ENCODE results near the gene FMO4.

FMO4 gene, protein sequence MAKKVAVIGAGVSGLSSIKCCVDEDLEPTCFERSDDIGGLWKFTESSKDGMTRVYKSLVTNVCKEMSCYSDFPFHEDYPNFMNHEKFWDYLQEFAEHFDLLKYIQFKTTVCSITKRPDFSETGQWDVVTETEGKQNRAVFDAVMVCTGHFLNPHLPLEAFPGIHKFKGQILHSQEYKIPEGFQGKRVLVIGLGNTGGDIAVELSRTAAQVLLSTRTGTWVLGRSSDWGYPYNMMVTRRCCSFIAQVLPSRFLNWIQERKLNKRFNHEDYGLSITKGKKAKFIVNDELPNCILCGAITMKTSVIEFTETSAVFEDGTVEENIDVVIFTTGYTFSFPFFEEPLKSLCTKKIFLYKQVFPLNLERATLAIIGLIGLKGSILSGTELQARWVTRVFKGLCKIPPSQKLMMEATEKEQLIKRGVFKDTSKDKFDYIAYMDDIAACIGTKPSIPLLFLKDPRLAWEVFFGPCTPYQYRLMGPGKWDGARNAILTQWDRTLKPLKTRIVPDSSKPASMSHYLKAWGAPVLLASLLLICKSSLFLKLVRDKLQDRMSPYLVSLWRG

DNA sequence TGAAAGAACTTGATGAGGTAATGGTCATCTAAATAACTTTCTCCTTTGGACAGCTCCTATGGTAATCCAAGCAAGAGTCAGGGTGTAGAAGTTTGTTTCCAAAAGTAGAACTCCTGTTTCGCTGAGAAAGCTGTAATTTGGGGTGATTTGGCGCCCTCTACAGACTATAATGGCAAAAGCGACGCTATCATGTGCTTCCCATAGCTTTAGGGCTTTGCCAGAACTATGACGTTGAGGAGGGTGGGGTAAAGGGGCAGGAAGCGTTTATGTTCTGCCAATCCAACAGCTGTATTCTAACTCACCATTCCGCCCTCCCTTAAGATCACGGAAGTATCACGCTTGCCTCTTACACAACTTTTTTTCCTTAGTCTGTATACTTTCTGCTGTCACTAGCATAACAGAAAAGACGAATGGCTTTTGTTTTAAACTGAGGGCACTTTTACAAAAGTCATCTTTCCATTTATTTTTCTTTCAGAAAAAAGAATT lies at the start of gene FMO4:
TSS of gene FMO4 (plus strand) at position 349 of the 486 bp plus-strand sequence. CDS start 5,643 bp downstream, outside the sequence.
- no peaks in the 10 kb centered on the region for H3K9me3 ChIP-seq (ENCODE audit: control insufficient read depth, low read length)
- H3K9ac ChIP-seq (ENCODE audit: low read length) = peak within 1 kb of the TSS; percentile 68
- H3K36me3 ChIP-seq (ENCODE audit: control insufficient read depth, insufficient read depth, low read length) = no peaks in the 10 kb centered on the region
- peak within 1 kb of the TSS; percentile 12 for H3K4me3 ChIP-seq (ENCODE audit: low read length)
- H3K4me1 ChIP-seq (ENCODE audit: control insufficient read depth, insufficient read depth, low read length) = peaks cover 5% of the 10 kb centered on the region
- no peaks in the 10 kb centered on the region for H3K27me3 ChIP-seq (ENCODE audit: control insufficient read depth, insufficient read depth, low read length)

DNA sequence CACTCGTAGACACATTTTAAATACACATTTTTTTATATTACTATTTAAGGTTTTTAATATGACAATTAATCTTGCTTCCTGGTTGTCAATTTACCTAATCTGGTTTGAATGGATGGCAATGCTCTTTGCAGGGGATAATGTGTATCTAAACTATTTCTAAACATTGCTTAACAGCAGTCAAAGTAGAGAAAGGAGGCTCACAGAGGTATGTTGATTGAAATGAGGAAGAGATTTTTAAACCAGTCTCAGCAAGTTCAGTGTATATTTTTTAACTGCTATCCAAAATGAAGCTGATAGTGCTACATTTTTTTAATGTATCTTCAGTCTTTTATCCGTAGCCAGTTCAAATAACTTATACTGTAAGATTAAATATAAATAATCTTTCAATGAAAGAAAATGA lies 48.3 kb upstream of the FMO4 start:
- Histone ChIP-seq H3K27me3 (ENCODE audit: control insufficient read depth, insufficient read depth, low read length) (no peaks in the 10 kb centered on the region), H3K9ac (ENCODE audit: low read length) (no peak overlapping the region), H3K4me1 (ENCODE audit: control insufficient read depth, insufficient read depth, low read length) (no peaks in the 10 kb centered on the region)

DNA sequence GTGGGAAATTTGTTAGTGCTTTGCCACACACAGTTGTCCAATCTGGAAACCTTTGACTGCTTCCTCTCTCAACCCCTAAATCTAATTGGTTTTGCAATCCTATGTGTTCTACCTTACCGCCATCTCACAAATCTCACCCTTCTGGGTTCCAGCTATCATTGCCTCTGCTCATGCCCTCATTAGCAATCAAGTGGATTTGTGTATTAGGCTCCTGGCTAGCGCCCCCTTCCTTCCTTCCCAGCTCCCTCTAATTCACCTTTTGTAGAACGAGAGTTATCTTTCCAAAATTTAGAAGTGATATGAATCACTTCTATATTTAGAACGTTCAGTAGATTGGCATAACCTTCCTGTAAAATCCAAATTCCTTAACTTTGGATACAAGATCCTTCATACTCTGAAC lies 47.1 kb upstream of the FMO4 start:
- H3K27me3 ChIP-seq (ENCODE audit: control insufficient read depth, insufficient read depth, low read length) = no peaks in the 10 kb centered on the region
- no peak overlapping the region for H3K9ac ChIP-seq (ENCODE audit: low read length)
- H3K36me3 ChIP-seq (ENCODE audit: control insufficient read depth, insufficient read depth, low read length) = no peaks in the 10 kb centered on the region
- no peak overlapping the region for H3K4me3 ChIP-seq (ENCODE audit: low read length)
- no peaks in the 10 kb centered on the region for H3K9me3 ChIP-seq (ENCODE audit: control insufficient read depth, low read length)
- H3K4me1 ChIP-seq (ENCODE audit: control insufficient read depth, insufficient read depth, low read length) = no peaks in the 10 kb centered on the region

More for the DNA sequence above, 48.3 kb upstream of the FMO4 start:
- no peaks in the 10 kb centered on the region for H3K36me3 ChIP-seq (ENCODE audit: control insufficient read depth, insufficient read depth, low read length)
- no peaks in the 10 kb centered on the region for H3K9me3 ChIP-seq (ENCODE audit: control insufficient read depth, low read length)
- H3K4me3 ChIP-seq (ENCODE audit: low read length) = no peak overlapping the region

DNA sequence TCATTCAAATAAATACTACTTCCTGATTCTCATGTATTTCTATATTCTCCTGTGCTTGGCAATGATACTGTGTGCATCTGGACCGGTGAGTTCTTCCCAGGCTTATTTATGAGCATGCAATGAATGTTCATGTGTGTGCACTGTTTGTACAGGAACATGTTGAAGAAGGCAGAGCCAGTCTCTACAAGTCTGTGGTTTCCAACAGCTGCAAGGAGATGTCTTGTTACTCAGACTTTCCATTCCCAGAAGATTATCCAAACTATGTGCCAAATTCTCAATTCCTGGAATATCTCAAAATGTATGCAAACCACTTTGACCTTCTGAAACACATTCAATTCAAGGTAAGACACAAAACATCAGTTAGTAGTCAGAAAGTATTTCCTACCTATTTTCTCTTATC lies 46.6 kb upstream of the FMO4 start:
- Histone ChIP-seq H3K4me1 (ENCODE audit: control insufficient read depth, insufficient read depth, low read length) (no peaks in the 10 kb centered on the region), H3K36me3 (ENCODE audit: control insufficient read depth, insufficient read depth, low read length) (no peaks in the 10 kb centered on the region), H3K9me3 (ENCODE audit: control insufficient read depth, low read length) (no peaks in the 10 kb centered on the region), H3K4me3 (ENCODE audit: low read length) (no peak overlapping the region), H3K9ac (ENCODE audit: low read length) (no peak overlapping the region), H3K27me3 (ENCODE audit: control insufficient read depth, insufficient read depth, low read length) (no peaks in the 10 kb centered on the region)

DNA sequence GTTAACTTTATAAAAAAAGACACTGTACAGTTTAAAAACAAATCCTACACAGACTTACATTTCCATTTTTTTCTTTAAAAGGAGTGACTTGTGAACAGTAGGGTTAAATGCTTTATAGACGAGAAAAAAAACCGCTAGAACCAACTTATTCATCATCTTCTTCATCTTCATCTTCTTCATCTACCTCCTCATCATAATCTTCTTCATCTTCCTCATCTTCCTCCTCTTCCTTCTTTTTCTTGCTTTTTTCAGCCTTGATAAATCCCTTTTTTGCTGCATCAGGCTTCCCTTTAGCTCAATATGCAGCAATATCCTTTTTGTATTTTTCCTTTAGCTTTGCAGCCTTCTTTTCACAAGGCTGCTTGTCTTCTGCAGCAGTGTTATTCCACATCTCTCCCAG lies 43.2 kb upstream of the FMO4 start:
- H3K9ac ChIP-seq (ENCODE audit: low read length) = no peak overlapping the region
- no peak overlapping the region for H3K4me3 ChIP-seq (ENCODE audit: low read length)
- no peaks in the 10 kb centered on the region for H3K27me3 ChIP-seq (ENCODE audit: control insufficient read depth, insufficient read depth, low read length)
- no peaks in the 10 kb centered on the region for H3K4me1 ChIP-seq (ENCODE audit: control insufficient read depth, insufficient read depth, low read length)
- H3K36me3 ChIP-seq (ENCODE audit: control insufficient read depth, insufficient read depth, low read length) = no peaks in the 10 kb centered on the region
- no peaks in the 10 kb centered on the region for H3K9me3 ChIP-seq (ENCODE audit: control insufficient read depth, low read length)

DNA sequence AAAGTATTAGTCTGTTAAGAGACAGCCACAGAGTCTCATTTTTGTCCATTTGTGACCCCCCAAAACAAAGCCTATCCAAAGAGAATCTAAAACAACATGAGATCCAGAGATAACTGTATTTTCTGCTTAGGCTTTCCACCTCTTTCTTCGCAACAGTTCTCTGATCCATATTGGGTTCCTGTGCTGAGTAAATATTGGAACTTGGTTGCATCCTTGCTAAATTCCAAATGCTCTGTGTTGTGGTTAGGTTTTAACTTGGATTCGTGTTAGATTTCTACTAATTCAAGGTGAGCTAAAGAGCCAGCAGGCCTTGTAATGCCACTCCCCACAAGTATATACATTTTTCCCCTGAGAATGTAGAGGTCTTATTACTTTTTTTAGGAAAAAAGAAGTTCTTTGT lies 36.4 kb upstream of the FMO4 start:
- no peak overlapping the region for H3K4me3 ChIP-seq (ENCODE audit: low read length)
- H3K27me3 ChIP-seq (ENCODE audit: control insufficient read depth, insufficient read depth, low read length) = no peaks in the 10 kb centered on the region
- no peak overlapping the region for H3K9ac ChIP-seq (ENCODE audit: low read length)
- no peaks in the 10 kb centered on the region for H3K9me3 ChIP-seq (ENCODE audit: control insufficient read depth, low read length)
- H3K36me3 ChIP-seq (ENCODE audit: control insufficient read depth, insufficient read depth, low read length) = no peaks in the 10 kb centered on the region
- no peaks in the 10 kb centered on the region for H3K4me1 ChIP-seq (ENCODE audit: control insufficient read depth, insufficient read depth, low read length)

DNA sequence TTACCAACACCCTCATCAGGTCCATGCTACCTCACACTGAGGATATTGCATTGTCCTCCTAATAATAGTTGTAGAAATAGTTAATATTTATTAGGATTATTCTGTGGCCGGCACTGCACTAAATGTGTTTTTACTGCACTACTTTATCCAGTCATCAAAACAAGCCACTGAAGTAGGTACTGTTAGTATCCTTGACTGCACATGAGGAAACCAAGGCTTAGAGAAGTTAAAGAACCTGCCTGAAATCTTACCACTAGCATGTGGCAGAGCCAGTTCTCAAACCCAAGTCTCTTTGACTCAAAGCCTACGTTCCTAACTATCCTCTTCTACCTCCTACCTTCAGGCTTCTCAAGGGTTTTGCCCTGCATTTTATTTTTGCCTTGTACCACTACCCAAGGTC lies 34.7 kb upstream of the FMO4 start:
- Histone ChIP-seq H3K4me1 (ENCODE audit: control insufficient read depth, insufficient read depth, low read length) (no peaks in the 10 kb centered on the region), H3K4me3 (ENCODE audit: low read length) (no peak overlapping the region), H3K9me3 (ENCODE audit: control insufficient read depth, low read length) (no peaks in the 10 kb centered on the region), H3K36me3 (ENCODE audit: control insufficient read depth, insufficient read depth, low read length) (no peaks in the 10 kb centered on the region), H3K9ac (ENCODE audit: low read length) (no peak overlapping the region), H3K27me3 (ENCODE audit: control insufficient read depth, insufficient read depth, low read length) (no peaks in the 10 kb centered on the region)

DNA sequence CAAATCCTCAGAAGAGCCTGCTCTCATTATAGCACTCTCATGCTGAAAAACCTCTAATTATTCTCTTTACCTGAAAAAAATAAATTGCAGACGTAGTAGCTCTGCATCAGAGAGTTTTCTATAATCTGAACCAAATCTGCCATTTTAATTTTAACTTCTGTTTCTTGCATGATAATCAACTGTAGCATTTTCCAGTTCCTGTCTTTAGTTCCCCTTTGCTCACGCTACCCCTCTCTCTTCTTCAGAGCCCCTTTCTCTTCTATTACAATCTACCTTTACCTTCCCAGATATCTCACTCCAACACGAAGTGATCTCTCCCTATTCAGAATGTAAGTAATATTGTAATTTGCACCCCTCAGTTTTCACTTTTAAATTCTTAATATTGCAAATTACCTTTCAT lies 34.3 kb upstream of the FMO4 start:
- no peak overlapping the region for H3K4me3 ChIP-seq (ENCODE audit: low read length)
- no peaks in the 10 kb centered on the region for H3K4me1 ChIP-seq (ENCODE audit: control insufficient read depth, insufficient read depth, low read length)
- H3K27me3 ChIP-seq (ENCODE audit: control insufficient read depth, insufficient read depth, low read length) = no peaks in the 10 kb centered on the region
- H3K9ac ChIP-seq (ENCODE audit: low read length) = no peak overlapping the region
- no peaks in the 10 kb centered on the region for H3K9me3 ChIP-seq (ENCODE audit: control insufficient read depth, low read length)
- no peaks in the 10 kb centered on the region for H3K36me3 ChIP-seq (ENCODE audit: control insufficient read depth, insufficient read depth, low read length)

DNA sequence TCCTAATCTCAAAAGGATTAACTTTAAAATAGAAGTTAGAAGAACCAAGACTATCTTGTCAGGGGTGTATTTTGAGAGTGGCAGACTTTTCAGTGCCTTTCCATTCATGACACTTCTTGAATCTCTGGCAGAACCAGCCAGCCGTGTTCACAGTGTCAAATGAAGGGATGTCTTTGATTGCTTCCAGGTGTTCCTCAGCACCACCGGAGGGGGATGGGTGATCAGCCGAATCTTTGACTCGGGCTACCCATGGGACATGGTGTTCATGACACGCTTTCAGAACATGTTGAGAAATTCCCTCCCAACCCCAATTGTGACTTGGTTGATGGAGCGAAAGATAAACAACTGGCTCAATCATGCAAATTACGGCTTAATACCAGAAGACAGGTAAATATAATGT lies 33.4 kb upstream of the FMO4 start:
- no peak overlapping the region for H3K4me3 ChIP-seq (ENCODE audit: low read length)
- H3K4me1 ChIP-seq (ENCODE audit: control insufficient read depth, insufficient read depth, low read length) = no peaks in the 10 kb centered on the region
- no peak overlapping the region for H3K9ac ChIP-seq (ENCODE audit: low read length)
- no peaks in the 10 kb centered on the region for H3K9me3 ChIP-seq (ENCODE audit: control insufficient read depth, low read length)
- no peaks in the 10 kb centered on the region for H3K27me3 ChIP-seq (ENCODE audit: control insufficient read depth, insufficient read depth, low read length)
- H3K36me3 ChIP-seq (ENCODE audit: control insufficient read depth, insufficient read depth, low read length) = no peaks in the 10 kb centered on the region

DNA sequence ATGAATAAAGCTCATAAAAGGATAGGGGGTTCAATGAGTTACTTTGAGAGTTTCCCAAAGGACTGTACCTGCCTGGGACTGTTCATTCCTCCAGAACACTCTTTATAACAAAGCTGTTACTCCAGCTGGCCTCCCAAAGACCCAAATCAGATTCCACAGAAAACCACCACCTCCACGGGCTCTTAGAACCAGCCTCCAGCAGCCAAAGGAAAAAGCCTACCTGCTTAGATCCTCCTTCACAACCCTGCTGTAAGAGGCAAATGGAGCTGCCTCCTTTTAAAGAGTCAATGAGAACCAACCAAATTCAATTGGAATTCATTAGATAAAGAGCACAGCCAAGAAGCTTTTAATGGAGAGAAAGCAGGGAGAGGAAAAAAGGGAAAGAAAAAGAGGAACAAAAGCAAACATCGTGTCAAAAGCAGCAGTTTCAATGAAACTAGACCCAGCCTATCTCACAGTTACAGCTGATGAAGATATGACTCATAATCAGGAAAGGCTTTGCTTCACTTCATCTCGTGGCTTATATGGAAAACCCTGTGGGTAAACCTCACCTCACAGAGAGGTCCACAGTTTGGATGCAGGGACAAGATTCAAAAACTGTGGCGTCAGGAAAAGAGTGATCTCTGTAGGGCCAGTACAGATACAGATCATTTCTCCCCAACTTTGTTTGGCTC lies 27.8 kb upstream of the FMO4 start:
- Histone ChIP-seq H3K27me3 (ENCODE audit: control insufficient read depth, insufficient read depth, low read length) (no peaks in the 10 kb centered on the region), H3K4me3 (ENCODE audit: low read length) (no peak overlapping the region), H3K4me1 (ENCODE audit: control insufficient read depth, insufficient read depth, low read length) (no peaks in the 10 kb centered on the region), H3K9me3 (ENCODE audit: control insufficient read depth, low read length) (no peaks in the 10 kb centered on the region), H3K36me3 (ENCODE audit: control insufficient read depth, insufficient read depth, low read length) (no peaks in the 10 kb centered on the region), H3K9ac (ENCODE audit: low read length) (no peak overlapping the region)

DNA sequence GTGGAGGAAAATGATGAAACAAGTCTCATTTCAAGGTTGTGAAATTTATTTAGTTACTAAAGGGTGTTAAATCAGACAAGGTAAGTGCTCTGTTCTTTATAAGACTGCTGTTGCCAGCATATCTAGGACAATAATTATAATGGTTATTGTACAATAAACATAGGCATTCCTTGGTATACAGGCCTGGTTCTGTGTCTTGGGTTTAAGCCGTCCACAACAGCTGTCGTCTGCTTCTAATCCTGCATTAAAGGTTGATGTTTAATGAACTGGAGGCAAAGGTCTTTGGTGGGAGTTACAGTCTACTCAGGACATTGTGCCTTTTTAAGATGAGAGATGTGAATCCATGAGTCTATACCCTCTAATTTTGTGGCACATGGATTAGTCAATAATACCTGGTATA lies 23.4 kb upstream of the FMO4 start:
- H3K9me3 ChIP-seq (ENCODE audit: control insufficient read depth, low read length) = no peaks in the 10 kb centered on the region
- H3K4me1 ChIP-seq (ENCODE audit: control insufficient read depth, insufficient read depth, low read length) = no peaks in the 10 kb centered on the region
- H3K4me3 ChIP-seq (ENCODE audit: low read length) = no peak overlapping the region

DNA sequence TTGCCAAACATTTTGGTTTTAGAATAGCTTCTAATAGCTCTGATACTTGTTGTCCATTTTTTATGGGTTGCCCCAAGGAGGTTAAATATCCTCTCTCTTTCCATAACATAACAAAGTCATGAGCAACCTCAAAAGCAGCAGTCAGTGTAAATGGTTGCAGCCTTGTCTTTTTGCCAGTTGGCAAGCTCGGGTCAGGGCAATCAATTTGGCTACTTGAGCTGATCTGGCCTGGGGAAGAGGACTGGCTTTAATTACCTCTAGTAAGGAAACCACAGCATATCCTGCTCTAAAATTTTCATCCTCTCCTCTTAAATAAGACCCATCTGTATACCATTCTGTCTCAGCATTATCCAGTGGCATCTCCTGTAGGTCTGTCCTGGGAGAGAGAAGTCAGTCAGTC lies 21.2 kb upstream of the FMO4 start:
- no peaks in the 10 kb centered on the region for H3K36me3 ChIP-seq (ENCODE audit: control insufficient read depth, insufficient read depth, low read length)
- no peaks in the 10 kb centered on the region for H3K27me3 ChIP-seq (ENCODE audit: control insufficient read depth, insufficient read depth, low read length)
- no peaks in the 10 kb centered on the region for H3K4me1 ChIP-seq (ENCODE audit: control insufficient read depth, insufficient read depth, low read length)
- no peak overlapping the region for H3K4me3 ChIP-seq (ENCODE audit: low read length)
- no peaks in the 10 kb centered on the region for H3K9me3 ChIP-seq (ENCODE audit: control insufficient read depth, low read length)
- no peak overlapping the region for H3K9ac ChIP-seq (ENCODE audit: low read length)

More for the DNA sequence above, 23.4 kb upstream of the FMO4 start:
- Histone ChIP-seq H3K9ac (ENCODE audit: low read length) (no peak overlapping the region), H3K36me3 (ENCODE audit: control insufficient read depth, insufficient read depth, low read length) (no peaks in the 10 kb centered on the region), H3K27me3 (ENCODE audit: control insufficient read depth, insufficient read depth, low read length) (no peaks in the 10 kb centered on the region)
